ENCODE results near the gene CELF5. TPM values are rescaled to one million over a fixed set of nuclear protein-coding genes. Genes with fewer than 3 reads are reported as not detected.

The CELF5 gene
- polyA plus RNA-seq, 1 donor from 2014 or later = not detected

DNA sequence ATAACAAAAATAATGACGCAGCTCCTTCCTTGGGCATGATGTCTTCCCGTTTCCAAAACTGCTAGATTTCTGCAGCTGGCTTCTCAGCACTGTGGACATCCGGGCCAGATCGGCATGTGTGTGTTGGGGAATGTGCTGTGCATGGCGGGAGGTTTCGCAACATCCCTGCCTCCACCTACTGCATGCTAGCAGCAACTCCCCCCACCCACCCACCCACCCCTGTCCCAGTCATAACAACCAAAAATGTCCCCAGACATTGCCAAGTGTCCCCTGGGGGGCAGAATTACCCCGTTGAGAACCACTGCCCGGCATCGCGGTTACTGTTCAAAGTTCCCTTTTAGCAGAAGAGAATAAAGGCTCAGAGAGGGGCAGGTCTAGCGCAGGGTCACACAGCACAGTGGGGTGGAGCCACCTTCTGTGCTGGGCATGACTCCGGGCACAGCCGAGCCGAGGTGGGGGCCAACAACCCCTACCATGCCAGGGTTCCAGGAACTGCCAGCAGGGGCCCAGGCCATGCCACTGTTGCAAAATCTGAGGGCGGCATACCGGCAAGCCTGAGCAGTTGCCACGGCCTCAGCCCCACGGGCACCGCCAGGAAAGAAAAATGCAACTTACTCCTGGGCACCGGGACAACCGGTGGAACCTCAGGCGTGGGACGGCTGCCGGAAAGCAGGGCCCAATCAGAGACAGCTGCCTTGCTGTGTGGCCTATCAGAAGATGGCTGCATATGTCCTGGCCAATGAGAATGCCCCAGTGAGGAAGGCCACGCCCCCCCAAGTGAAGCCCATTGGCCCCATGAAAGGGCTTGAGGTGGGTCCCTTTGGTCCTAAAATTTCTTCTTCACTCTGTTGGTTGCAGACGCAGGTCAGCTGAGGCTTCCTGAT is 119.4 kb downstream of the CELF5 start:
- Mint-ChIP-seq H3K27me3 (peaks cover 6% of the 10 kb centered on the region), H3K9me3 (peaks cover 0 to 2% (median 0%) of the 10 kb centered on the region in 3 donors), H3K4me1 (peaks cover 0 to under 1% (median 0%) of the 10 kb centered on the region in 3 donors), H3K4me3 (peak overlapping the region in 1 of 4 donors; percentile 48), H3K36me3 (no peaks in the 10 kb centered on the region), H3K27ac (peak overlapping the region in 2 of 3 donors; percentile 39 to 69)

GRCh38 chr19:3344608-3345598 is 120.4 kb downstream of the CELF5 start:
- H3K4me1 Mint-ChIP-seq = no peaks in the 10 kb centered on the region
- no peaks in the 10 kb centered on the region for H3K36me3 Mint-ChIP-seq
- peaks cover 0 to 2% (median 0%) of the 10 kb centered on the region in 3 donors for H3K9me3 Mint-ChIP-seq
- no peak overlapping the region for H3K27ac Mint-ChIP-seq
- peaks cover 4% of the 10 kb centered on the region for H3K27me3 Mint-ChIP-seq
- H3K4me3 Mint-ChIP-seq = no peak overlapping the region

GRCh38 chr19:3345850-3346460 is 121.5 kb downstream of the CELF5 start:
- Mint-ChIP-seq H3K9me3 (peaks cover 0 to 2% (median 0%) of the 10 kb centered on the region in 3 donors), H3K4me3 (no peak overlapping the region), H3K27ac (no peak overlapping the region), H3K4me1 (no peaks in the 10 kb centered on the region), H3K36me3 (no peaks in the 10 kb centered on the region), H3K27me3 (peaks cover 8% of the 10 kb centered on the region)

Other genes with a start within 250 kb of the CELF5 start
- 0.16 TPM for gene TLE6, start 247.1 kb upstream of the CELF5 start, polyA plus RNA-seq
- 0.56 TPM for gene TLE2, start 195.4 kb upstream of the CELF5 start, polyA plus RNA-seq
- 443 TPM for gene TLE5, start 162.2 kb upstream of the CELF5 start, polyA plus RNA-seq
- gene GNA11, start 130.3 kb upstream of the CELF5 start, polyA plus RNA-seq = 0.30 TPM
- gene GNA15, start 88.6 kb upstream of the CELF5 start, polyA plus RNA-seq = not detected
- gene S1PR4, start 45.9 kb upstream of the CELF5 start, polyA plus RNA-seq = 448 TPM
- 29.9 TPM for gene NCLN, start 38.7 kb upstream of the CELF5 start, polyA plus RNA-seq
- gene NFIC, start 141.9 kb downstream of the CELF5 start, polyA plus RNA-seq = 12.8 TPM